Measurements from ENCODE around the gene TBXAS1.

The TBXAS1 gene

DNA sequence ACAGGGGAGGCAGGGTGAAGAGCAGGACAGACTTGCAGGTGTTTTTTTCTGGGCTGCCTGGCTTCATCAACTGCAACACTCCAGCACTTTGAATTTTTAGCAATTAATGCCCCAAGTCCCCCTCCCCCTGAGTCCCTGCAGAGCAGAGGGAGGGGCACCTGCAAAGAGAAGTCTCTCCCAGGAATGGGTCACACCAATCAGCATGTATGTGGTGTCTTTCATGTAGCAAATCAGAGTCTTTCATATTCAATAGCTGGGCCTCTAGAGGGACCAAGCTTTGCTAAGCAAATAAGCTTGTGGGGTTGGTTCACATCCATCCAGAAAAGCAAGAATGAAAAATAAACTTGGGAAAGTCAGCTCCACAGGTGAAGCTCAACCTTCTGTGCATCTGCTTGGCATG lies 143.0 kb downstream of the TBXAS1 start:
- in situ Hi-C loops (cut with HindIII; ENCODE audit: low sequenced_read_pairs): no loop called here
- no peak for TF ChIP-seq CTCF (IDR thresholded peaks at IDR 0.05; ENCODE audit: low read depth, low read length, missing control alignments)
- no peak overlapping the region for H3K4me3 ChIP-seq (ENCODE audit: low read depth, low read length)
- no peak for DNase-seq (ENCODE audit: low read depth)

DNA sequence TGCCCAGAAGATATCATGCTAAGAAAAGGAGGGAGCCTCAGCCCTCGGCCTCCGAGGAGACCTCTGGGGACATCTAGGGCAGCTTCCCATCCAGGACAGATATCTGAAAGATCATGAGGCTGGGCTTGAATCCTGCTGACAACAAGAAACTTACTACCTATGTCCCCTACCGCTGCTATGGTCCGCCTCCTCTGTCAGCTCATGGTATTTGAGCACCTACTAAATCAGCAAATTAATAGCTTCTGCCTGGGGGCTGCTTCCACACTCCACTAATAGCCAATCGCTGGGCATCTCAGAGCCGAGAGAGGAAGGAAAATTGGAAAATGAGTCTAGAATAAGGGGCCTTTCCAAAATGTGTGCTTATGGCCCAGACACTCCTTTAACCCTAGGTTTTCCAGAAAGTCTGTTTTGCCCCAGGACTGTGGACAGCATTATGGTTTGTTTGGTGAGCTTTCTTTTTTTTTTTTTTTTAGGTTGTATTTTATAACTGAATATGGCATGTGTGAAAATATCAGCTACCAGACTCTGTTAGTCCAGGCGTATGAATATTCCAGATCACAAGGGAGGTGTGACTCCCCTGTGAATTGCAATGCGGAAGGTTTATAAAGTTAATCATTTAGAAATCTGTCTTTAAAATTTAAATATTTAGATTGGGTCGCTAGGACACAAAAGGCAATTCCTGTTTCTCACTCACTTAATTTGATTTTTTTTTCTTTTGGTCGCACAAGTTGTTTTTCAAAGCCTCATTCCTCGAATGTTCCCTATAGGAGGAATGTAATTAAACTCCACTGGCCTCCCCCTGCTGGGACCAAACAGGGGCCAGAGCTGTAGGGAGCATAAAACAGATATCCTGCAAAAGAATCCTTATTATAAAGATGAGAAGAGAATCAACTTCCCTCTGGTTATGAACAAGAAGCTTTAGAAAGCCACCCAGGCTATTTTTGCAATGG lies 144.3 kb downstream of the TBXAS1 start:
- in situ Hi-C loops (cut with HindIII; ENCODE audit: low sequenced_read_pairs): no loop called here
- no peak overlapping the region for H3K4me3 ChIP-seq (ENCODE audit: low read depth, low read length)
- no peak for DNase-seq (ENCODE audit: low read depth)
- TF ChIP-seq CTCF (IDR thresholded peaks at IDR 0.05; ENCODE audit: low read depth, low read length, missing control alignments): no peak

- in situ Hi-C loops (cut with HindIII; ENCODE audit: low sequenced_read_pairs): no loop called here
- TF ChIP-seq CTCF (IDR thresholded peaks at IDR 0.05; ENCODE audit: low read depth, low read length, missing control alignments): no peak
- no peak for DNase-seq (ENCODE audit: low read depth)
- no peak overlapping the region for H3K4me3 ChIP-seq (ENCODE audit: low read depth, low read length)
Observed at GRCh38 chr7:139974179-139974811, 145.2 kb downstream of the TBXAS1 start.

DNA sequence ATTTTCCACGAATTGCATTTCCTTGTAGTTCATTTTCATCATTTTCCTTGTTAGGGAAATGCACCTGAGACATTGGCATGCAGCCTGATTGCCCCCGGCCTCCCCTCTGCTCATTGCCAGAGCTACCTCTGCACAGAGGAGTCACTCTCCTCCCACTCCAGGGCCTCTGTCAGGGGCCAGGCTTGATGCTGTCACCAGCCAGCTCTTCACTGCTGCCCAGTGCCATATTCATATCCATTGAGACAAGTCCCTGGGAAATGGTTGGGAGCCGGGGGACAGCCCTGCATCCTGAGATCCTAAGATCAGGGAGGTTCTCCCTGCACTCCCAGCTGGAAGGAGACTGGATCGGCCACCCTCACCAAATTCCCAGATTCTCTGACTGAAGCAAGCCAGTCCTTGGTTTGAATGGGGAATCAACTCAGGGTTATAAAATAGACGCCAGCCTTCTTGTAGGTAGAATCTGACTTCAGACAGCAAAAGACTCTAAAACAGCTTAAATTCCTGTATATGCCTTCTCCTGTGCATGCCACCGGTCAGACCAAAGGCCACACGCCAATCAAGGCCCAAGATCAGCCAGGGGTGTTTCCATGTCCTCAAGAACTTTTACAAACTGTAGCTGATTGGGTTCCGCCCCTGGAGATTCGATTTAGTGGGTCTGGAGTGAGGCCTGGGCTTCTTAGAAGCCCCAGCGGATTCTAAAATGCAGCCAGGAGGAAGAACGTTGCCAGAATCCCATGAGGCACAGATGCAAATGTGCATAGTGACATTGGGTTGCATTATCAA lies 147.2 kb downstream of the TBXAS1 start:
- in situ Hi-C loops (cut with HindIII; ENCODE audit: low sequenced_read_pairs): no loop called here
- no peak overlapping the region for H3K4me3 ChIP-seq (ENCODE audit: low read depth, low read length)
- no peak for DNase-seq (ENCODE audit: low read depth)
- TF ChIP-seq CTCF (IDR thresholded peaks at IDR 0.05; ENCODE audit: low read depth, low read length, missing control alignments): no peak

GRCh38 chr7:139976838-139977656 lies 148.0 kb downstream of the TBXAS1 start:
- in situ Hi-C loops (cut with HindIII; ENCODE audit: low sequenced_read_pairs): no loop called here

More at GRCh38 chr7:139976838-139977656, 148.0 kb downstream of the TBXAS1 start:
- no peak for TF ChIP-seq CTCF (IDR thresholded peaks at IDR 0.05; ENCODE audit: low read depth, low read length, missing control alignments)
- no peak for DNase-seq (ENCODE audit: low read depth)
- H3K4me3 ChIP-seq (ENCODE audit: low read depth, low read length): no peak overlapping the region
